ENCODE data around the gene HMGB3. TPM values are rescaled to one million over a fixed set of nuclear protein-coding genes. Genes with fewer than 3 reads are reported as not detected.

HMGB3 gene
- total and polyA plus RNA-seq, 2 experiments from 2014 or later: 140 to 633 TPM

DNA sequence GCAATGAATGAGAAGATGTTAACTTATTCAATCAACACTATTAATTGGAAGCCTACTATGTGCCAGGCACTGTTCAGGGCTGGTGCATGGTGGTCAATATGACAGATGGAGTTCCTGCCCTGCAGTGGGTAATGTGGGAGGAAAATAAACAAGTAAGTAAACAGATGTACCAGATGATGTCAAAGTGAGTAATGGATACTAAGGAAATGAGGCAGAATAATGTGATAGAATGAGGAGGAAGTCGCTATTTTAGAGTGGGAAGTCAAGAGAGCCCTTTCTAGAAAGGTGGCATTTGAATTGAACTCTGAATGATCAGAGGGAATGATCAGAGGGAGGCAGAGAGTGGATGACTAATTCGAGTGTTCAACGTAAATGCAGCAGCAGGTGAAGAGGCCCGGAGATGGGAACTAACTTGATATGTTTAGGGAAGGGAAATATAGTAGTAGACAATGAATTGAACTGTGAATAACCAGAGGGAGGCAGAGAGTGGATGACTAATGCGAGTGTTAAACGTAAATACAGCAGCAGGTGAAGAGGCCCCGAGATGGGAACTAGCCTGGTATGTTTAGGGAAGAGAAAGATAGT, 48.3 kb downstream of the HMGB3 start:
- Histone ChIP-seq H3K79me2 (replicated peaks; ENCODE audit: insufficient read depth) (no peaks in the 10 kb centered on the region), H3K4me1 (ENCODE audit: insufficient read depth) (no peaks in the 10 kb centered on the region), H3K27ac (ENCODE audit: low read depth) (no peak overlapping the region), H3F3A (replicated peaks; ENCODE audit: low read depth) (no peaks in the 10 kb centered on the region), H3K4me3 (no peak overlapping the region), H3K4me2 (no peak overlapping the region), H4K20me1 (replicated peaks; ENCODE audit: insufficient read depth) (no peaks in the 10 kb centered on the region), H3K36me3 (ENCODE audit: insufficient read depth) (no peaks in the 10 kb centered on the region), H3K27me3 (ENCODE audit: insufficient read depth) (no peaks in the 10 kb centered on the region), H2AFZ (no peak overlapping the region), H3K9me2 (ENCODE audit: insufficient read depth) (no peaks in the 10 kb centered on the region)
- Mint-ChIP-seq H3K36me3 (ENCODE audit: low read depth) (no peaks in the 10 kb centered on the region), H3K4me3 (no peak overlapping the region), H3K9me3 (no peaks in the 10 kb centered on the region; the same call in 2 of the 3 replicates), H3K27me3 (ENCODE audit: insufficient read depth, low read depth, poor library complexity) (peaks cover 3% of the 10 kb centered on the region), H3K27ac (no peak overlapping the region), H3K4me1 (no peaks in the 10 kb centered on the region)
- TF ChIP-seq EZH2phosphoT487 (IDR thresholded peaks at IDR 0.05; ENCODE audit: unreplicated experiment) (no peak), EZH2 (IDR thresholded peaks at IDR 0.05; ENCODE audit: low read depth, unreplicated experiment) (no peak), ZNF331 (CRISPR knock-in tag; IDR thresholded peaks at IDR 0.05; ENCODE audit: low read depth) (no peak), POLR2AphosphoS5 (IDR thresholded peaks at IDR 0.05; ENCODE audit: low read depth) (no peak), NANOG (IDR thresholded peaks at IDR 0.05; ENCODE audit: borderline replicate concordance) (no peak), STAT1 (IDR thresholded peaks at IDR 0.05; ENCODE audit: unreplicated experiment) (no peak), CREB1 (CRISPR knock-in tag; IDR thresholded peaks at IDR 0.05; ENCODE audit: low read depth) (no peak), JUNB (IDR thresholded peaks at IDR 0.05; ENCODE audit: unreplicated experiment) (no peak), ZNF114 (CRISPR knock-in tag; IDR thresholded peaks at IDR 0.05) (no peak)
- TF ChIP-seq, protein P1, sequence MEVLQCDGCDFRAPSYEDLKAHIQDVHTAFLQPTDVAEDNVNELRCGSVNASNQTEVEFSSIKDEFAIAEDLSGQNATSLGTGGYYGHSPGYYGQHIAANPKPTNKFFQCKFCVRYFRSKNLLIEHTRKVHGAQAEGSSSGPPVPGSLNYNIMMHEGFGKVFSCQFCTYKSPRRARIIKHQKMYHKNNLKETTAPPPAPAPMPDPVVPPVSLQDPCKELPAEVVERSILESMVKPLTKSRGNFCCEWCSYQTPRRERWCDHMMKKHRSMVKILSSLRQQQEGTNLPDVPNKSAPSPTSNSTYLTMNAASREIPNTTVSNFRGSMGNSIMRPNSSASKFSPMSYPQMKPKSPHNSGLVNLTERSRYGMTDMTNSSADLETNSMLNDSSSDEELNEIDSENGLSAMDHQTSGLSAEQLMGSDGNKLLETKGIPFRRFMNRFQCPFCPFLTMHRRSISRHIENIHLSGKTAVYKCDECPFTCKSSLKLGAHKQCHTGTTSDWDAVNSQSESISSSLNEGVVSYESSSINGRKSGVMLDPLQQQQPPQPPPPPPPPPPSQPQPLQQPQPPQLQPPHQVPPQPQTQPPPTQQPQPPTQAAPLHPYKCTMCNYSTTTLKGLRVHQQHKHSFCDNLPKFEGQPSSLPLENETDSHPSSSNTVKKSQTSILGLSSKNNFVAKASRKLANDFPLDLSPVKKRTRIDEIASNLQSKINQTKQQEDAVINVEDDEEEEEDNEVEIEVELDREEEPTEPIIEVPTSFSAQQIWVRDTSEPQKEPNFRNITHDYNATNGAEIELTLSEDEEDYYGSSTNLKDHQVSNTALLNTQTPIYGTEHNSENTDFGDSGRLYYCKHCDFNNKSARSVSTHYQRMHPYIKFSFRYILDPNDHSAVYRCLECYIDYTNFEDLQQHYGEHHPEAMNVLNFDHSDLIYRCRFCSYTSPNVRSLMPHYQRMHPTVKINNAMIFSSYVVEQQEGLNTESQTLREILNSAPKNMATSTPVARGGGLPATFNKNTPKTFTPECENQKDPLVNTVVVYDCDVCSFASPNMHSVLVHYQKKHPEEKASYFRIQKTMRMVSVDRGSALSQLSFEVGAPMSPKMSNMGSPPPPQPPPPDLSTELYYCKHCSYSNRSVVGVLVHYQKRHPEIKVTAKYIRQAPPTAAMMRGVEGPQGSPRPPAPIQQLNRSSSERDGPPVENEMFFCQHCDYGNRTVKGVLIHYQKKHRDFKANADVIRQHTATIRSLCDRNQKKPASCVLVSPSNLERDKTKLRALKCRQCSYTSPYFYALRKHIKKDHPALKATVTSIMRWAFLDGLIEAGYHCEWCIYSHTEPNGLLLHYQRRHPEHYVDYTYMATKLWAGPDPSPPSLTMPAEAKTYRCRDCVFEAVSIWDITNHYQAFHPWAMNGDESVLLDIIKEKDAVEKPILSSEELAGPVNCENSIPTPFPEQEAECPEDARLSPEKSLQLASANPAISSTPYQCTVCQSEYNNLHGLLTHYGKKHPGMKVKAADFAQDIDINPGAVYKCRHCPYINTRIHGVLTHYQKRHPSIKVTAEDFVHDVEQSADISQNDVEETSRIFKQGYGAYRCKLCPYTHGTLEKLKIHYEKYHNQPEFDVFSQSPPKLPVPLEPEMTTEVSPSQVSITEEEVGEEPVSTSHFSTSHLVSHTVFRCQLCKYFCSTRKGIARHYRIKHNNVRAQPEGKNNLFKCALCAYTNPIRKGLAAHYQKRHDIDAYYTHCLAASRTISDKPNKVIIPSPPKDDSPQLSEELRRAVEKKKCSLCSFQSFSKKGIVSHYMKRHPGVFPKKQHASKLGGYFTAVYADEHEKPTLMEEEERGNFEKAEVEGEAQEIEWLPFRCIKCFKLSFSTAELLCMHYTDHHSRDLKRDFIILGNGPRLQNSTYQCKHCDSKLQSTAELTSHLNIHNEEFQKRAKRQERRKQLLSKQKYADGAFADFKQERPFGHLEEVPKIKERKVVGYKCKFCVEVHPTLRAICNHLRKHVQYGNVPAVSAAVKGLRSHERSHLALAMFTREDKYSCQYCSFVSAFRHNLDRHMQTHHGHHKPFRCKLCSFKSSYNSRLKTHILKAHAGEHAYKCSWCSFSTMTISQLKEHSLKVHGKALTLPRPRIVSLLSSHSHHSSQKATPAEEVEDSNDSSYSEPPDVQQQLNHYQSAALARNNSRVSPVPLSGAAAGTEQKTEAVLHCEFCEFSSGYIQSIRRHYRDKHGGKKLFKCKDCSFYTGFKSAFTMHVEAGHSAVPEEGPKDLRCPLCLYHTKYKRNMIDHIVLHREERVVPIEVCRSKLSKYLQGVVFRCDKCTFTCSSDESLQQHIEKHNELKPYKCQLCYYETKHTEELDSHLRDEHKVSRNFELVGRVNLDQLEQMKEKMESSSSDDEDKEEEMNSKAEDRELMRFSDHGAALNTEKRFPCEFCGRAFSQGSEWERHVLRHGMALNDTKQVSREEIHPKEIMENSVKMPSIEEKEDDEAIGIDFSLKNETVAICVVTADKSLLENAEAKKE (CRISPR knock-in tag; IDR thresholded peaks at IDR 0.05): no peak
- TF ChIP-seq, protein P2, sequence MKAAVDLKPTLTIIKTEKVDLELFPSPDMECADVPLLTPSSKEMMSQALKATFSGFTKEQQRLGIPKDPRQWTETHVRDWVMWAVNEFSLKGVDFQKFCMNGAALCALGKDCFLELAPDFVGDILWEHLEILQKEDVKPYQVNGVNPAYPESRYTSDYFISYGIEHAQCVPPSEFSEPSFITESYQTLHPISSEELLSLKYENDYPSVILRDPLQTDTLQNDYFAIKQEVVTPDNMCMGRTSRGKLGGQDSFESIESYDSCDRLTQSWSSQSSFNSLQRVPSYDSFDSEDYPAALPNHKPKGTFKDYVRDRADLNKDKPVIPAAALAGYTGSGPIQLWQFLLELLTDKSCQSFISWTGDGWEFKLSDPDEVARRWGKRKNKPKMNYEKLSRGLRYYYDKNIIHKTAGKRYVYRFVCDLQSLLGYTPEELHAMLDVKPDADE (IDR thresholded peaks at IDR 0.05): no peak
- TF ChIP-seq, protein P3, sequence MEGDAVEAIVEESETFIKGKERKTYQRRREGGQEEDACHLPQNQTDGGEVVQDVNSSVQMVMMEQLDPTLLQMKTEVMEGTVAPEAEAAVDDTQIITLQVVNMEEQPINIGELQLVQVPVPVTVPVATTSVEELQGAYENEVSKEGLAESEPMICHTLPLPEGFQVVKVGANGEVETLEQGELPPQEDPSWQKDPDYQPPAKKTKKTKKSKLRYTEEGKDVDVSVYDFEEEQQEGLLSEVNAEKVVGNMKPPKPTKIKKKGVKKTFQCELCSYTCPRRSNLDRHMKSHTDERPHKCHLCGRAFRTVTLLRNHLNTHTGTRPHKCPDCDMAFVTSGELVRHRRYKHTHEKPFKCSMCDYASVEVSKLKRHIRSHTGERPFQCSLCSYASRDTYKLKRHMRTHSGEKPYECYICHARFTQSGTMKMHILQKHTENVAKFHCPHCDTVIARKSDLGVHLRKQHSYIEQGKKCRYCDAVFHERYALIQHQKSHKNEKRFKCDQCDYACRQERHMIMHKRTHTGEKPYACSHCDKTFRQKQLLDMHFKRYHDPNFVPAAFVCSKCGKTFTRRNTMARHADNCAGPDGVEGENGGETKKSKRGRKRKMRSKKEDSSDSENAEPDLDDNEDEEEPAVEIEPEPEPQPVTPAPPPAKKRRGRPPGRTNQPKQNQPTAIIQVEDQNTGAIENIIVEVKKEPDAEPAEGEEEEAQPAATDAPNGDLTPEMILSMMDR (conservative IDR thresholded peaks at IDR 0.05; ENCODE audit: low read depth in 2 of 2): no peak
- TF ChIP-seq, protein P4, sequence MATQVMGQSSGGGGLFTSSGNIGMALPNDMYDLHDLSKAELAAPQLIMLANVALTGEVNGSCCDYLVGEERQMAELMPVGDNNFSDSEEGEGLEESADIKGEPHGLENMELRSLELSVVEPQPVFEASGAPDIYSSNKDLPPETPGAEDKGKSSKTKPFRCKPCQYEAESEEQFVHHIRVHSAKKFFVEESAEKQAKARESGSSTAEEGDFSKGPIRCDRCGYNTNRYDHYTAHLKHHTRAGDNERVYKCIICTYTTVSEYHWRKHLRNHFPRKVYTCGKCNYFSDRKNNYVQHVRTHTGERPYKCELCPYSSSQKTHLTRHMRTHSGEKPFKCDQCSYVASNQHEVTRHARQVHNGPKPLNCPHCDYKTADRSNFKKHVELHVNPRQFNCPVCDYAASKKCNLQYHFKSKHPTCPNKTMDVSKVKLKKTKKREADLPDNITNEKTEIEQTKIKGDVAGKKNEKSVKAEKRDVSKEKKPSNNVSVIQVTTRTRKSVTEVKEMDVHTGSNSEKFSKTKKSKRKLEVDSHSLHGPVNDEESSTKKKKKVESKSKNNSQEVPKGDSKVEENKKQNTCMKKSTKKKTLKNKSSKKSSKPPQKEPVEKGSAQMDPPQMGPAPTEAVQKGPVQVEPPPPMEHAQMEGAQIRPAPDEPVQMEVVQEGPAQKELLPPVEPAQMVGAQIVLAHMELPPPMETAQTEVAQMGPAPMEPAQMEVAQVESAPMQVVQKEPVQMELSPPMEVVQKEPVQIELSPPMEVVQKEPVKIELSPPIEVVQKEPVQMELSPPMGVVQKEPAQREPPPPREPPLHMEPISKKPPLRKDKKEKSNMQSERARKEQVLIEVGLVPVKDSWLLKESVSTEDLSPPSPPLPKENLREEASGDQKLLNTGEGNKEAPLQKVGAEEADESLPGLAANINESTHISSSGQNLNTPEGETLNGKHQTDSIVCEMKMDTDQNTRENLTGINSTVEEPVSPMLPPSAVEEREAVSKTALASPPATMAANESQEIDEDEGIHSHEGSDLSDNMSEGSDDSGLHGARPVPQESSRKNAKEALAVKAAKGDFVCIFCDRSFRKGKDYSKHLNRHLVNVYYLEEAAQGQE (IDR thresholded peaks at IDR 0.05; ENCODE audit: unreplicated experiment): no peak
- DNase-seq (ENCODE audit: low spot score): no peak
- no peak for ATAC-seq

All from GM23338 (cell line).